Mesenteric fat pad (tissue), 1 donor: ENCODE results near the gene FFAR3. TPM values are rescaled to one million over a fixed set of nuclear protein-coding genes. Genes with fewer than 3 reads are reported as not detected.

Experiments
- DNase-seq: peaks from one replicate; pipeline ENCODE4 v3.0.0-alpha.2; 2020; ENCODE audit warnings: low spot score
- total RNA-seq: library from RNA; stranded (reverse); fragmentation: NEBNext Ultra II Directional; extraction: Animal tissue kit (Norgen Biotek cat#: 25700); gene quantifications from one replicate; pipeline ENCODE4 v1.2.1, GENCODE V29; 2021
- donor health status: DM: yes; HTN: yes; CAD: no.

FFAR3 gene
- total RNA-seq, 1 donor from 2014 or later: 1.4 TPM

- DNase-seq: no peak
Measured at GRCh38 chr19:35329323-35329722, 28.9 kb upstream of the FFAR3 start.

- no peak for DNase-seq
Measured at GRCh38 chr19:35330475-35330874, 27.8 kb upstream of the FFAR3 start.

- no peak for DNase-seq
Measured at GRCh38 chr19:35331551-35332214, 26.6 kb upstream of the FFAR3 start.

GRCh38 chr19:35332817-35333216, 25.4 kb upstream of the FFAR3 start:
- DNase-seq: no peak

- DNase-seq: no peak
Measured at GRCh38 chr19:35334144-35334753, 24.0 kb upstream of the FFAR3 start.

GRCh38 chr19:35336166-35336955, 21.9 kb upstream of the FFAR3 start:
- DNase-seq: no peak

GRCh38 chr19:35337097-35337983, 20.9 kb upstream of the FFAR3 start:
- DNase-seq: no peak

- DNase-seq: no peak
Measured at GRCh38 chr19:35337984-35338296, 20.3 kb upstream of the FFAR3 start.

GRCh38 chr19:35340431-35340830, 17.8 kb upstream of the FFAR3 start:
- no peak for DNase-seq

GRCh38 chr19:35341006-35341405, 17.3 kb upstream of the FFAR3 start:
- DNase-seq: no peak

- no peak for DNase-seq
Measured at GRCh38 chr19:35341565-35342225, 16.6 kb upstream of the FFAR3 start.

- no peak for DNase-seq
Measured at GRCh38 chr19:35342430-35342829, 15.8 kb upstream of the FFAR3 start.

GRCh38 chr19:35344511-35345031, 13.7 kb upstream of the FFAR3 start:
- DNase-seq: peak; percentile 47

GRCh38 chr19:35345671-35346111, 12.6 kb upstream of the FFAR3 start:
- peak; percentile 68 for DNase-seq

- DNase-seq: peak; percentile 85
Measured at GRCh38 chr19:35346193-35347052, 11.8 kb upstream of the FFAR3 start.

GRCh38 chr19:35347171-35347929, 10.9 kb upstream of the FFAR3 start, which contains the start of gene FFAR1:
Gene FFAR1 (plus strand): TSS chr19:35347902. CDS start chr19:35351552, 3,650 bp downstream.
- peak; percentile 64 for DNase-seq

- no peak for DNase-seq
Measured at GRCh38 chr19:35347930-35348298, 10.3 kb upstream of the FFAR3 start.

GRCh38 chr19:35348911-35349611, 9.2 kb upstream of the FFAR3 start:
- DNase-seq: peak; percentile 64
